Epithelial cell of esophagus (primary cell): ENCODE results near the gene ARRDC4.
"Not testable (repeated sequence)": the region's sequence is repeated elsewhere in the genome, so short reads cannot be mapped to it uniquely, and the experiment has no call there.

Experiments
- DNase-seq: peaks from one replicate; pipeline ENCODE4 v3.0.0; 2010; ENCODE audit warnings: low read depth
- H3K4me3 ChIP-seq: 2 replicates; pipeline ENCODE4 v1.5.1; 2011; ENCODE audit warnings: mild to moderate bottlenecking, low read length, control low read depth
- TF ChIP-seq, protein P1 (sequence below): IDR thresholded peaks from 2 replicates; pipeline ENCODE4 v1.5.1; 2011; ENCODE audit warnings: low read depth, mild to moderate bottlenecking, low read length, control low read depth, inconsistent platforms; ENCODE audit not compliant: insufficient read depth; ENCODE audit errors: missing control alignments

ARRDC4 gene

DNA sequence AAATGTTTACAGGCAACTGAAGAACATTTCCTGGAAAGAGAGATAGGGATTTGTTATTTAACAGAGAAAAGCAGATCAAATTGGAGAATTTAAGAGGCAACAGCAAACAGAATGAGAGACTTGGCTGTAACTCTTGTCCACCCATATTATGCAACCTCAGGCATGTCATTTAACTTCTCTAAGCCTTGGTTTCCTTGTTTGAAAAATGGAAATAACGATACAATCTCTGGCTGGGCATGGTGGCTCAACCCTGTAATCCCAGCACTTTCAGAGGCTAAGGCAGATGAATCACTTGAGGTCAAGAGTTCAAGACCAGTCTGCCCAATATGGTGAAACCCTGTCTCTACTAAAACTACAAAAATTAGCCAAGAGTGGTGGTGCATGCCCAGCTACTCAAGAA is 23.7 kb downstream of the ARRDC4 start:
- DNase-seq, result no peak
- no peak overlapping the region for H3K4me3 ChIP-seq
- TF ChIP-seq, protein P1, sequence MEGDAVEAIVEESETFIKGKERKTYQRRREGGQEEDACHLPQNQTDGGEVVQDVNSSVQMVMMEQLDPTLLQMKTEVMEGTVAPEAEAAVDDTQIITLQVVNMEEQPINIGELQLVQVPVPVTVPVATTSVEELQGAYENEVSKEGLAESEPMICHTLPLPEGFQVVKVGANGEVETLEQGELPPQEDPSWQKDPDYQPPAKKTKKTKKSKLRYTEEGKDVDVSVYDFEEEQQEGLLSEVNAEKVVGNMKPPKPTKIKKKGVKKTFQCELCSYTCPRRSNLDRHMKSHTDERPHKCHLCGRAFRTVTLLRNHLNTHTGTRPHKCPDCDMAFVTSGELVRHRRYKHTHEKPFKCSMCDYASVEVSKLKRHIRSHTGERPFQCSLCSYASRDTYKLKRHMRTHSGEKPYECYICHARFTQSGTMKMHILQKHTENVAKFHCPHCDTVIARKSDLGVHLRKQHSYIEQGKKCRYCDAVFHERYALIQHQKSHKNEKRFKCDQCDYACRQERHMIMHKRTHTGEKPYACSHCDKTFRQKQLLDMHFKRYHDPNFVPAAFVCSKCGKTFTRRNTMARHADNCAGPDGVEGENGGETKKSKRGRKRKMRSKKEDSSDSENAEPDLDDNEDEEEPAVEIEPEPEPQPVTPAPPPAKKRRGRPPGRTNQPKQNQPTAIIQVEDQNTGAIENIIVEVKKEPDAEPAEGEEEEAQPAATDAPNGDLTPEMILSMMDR, result no peak

DNA sequence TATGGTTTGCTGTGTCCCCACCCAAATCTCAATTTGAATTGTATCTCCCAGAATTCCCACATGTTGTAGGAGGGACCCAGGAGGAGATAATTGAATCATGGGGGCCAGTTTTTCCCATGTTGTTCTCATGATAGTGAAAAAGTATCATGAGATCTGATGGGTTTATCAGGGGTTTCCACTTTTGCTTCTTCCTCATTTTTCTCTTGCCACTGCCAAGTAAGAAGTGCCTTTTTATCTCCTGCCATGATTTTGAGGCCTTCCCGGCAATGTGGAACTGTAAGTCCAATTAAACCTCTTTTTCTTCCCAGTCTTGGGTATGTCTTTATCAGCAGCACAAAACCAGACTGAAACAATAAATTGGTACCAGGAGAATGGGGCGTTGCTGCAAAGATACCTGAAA is 25.5 kb downstream of the ARRDC4 start:
- not testable (repeated sequence) for DNase-seq, H3K4me3 ChIP-seq

DNA sequence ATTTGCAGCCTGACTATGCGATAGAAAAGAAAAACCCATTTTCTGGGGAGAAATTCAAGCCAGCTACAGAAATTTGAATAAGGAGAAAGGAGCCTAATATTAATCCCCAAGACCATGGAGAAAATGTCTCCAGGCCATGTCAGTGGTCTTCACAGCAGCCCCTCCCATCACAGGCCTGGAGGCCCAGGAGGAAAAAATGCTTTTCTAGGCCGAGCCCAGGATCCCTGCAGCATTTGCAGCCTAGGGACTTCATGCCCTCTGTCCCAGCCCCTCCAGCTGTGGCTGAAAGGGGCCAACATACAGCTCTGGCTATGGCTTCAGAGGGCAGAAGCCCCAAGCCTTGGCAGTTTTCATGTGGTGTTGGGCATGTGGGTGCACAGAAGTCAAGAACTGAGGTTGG is 26.3 kb downstream of the ARRDC4 start:
- TF ChIP-seq, protein P1, result no peak
- no peak for DNase-seq
- H3K4me3 ChIP-seq, result no peak overlapping the region

DNA sequence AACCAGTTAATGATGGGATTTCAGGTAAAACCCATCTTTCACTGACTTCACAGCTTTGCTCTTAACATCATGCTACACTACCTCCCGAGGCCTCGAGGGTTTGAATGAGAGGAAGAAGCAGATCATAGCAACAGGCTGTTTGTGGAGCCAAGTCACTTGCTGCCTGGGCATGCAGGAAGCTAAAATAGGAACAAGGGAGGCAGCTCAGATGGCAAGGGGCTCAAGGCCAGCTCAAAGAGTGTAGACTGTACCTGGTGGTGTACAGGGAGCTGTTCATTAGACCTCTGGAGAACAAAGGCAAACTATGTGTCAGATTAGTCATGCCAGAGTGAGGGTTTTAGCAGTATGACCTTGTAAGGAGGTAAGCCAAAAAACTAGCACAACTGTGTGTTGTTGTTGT is 28.8 kb downstream of the ARRDC4 start:
- no peak overlapping the region for H3K4me3 ChIP-seq
- TF ChIP-seq, protein P1, result no peak
- DNase-seq, result no peak

DNA sequence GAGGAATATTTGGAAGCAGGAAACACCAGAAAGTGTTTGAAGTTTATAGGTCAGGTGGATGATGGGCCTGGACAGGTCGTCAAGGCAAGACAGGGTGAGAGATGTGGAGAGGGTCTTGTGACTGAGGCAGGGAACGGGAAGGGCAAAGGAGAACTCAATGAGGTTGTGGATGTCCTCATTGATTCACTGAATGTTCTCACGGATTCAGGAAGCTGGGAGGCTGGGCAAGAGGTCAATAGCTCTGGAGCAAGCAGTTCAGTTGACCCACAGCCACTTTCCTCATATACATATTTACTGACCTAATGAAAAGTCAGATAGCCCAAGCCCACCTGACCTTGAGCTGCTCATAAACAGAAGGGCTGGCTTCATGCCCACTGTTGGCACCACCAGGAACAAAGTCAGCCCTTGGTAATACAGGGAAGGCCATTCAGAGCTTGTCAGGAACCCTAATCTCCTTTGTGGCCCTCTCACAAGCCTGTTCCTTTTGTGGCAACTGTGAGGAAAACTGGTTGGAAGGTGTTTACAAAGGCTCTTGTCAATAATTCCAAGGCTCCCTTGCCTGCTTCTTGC is 31.6 kb downstream of the ARRDC4 start:
- no peak for DNase-seq
- TF ChIP-seq, protein P1, result no peak

DNA sequence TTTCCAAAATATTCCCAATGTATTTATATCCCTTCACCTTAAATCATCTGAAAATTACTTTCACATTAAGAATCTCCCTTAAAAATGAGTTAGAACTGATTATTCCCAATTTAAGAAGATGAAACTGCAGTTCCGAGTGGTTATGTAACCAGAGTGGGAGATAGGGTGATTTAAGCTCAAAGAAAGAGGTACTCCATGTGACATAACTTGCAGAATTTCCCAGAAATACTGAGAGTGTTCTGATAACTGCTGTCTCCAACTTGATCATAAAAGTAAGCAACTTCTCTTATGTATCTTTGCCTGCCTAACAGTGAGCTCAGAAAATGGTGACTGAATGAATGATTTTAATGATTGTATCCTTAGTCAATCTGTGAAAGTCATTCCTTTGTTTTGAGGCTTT is 32.3 kb downstream of the ARRDC4 start:
- TF ChIP-seq, protein P1, result no peak
- no peak for DNase-seq
- H3K4me3 ChIP-seq, result no peak overlapping the region

More for the DNA sequence above, 31.6 kb downstream of the ARRDC4 start:
- H3K4me3 ChIP-seq, result no peak overlapping the region

DNA sequence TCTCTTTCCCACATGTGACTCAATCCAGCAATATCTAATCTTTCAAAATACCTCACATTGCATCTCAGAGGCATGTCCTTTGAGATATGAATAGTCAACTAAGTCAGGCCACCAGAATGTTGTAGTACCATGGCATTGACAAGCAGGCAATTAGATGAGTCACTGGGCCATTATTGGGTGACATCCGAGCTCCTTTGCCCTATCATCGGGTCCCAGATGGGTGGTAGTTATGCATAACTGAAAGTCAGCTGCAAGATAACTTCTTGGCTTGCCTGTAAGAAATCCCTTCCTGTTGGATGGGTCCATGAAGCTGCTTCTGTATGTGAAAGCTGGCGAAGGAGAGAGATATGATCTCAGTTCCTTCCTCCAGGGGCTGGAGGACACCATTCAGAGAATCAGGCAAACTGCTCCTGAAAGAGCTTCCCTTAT is 32.8 kb downstream of the ARRDC4 start:
- no peak for DNase-seq
- TF ChIP-seq, protein P1, result no peak
- no peak overlapping the region for H3K4me3 ChIP-seq
